Esophagus (tissue), 2 donors: ENCODE results near the gene TNNI3K. TPM values are rescaled to one million over a fixed set of nuclear protein-coding genes. Genes with fewer than 3 reads are reported as not detected.

Source experiments
- H3K27ac ChIP-seq, 2 donors: one replicate each; pipeline ENCODE4 v1.5.1; 2013; ENCODE audit warnings: low read depth in 2 of 2, mild to moderate bottlenecking in 2 of 2, inconsistent platforms in 1 of 2, low read length in 1 of 2, moderate library complexity in 1 of 2
- H3K27me3 ChIP-seq, 2 donors: one replicate each; pipeline ENCODE4 v1.6.1; 2013; ENCODE audit warnings: low read length in 2 of 2, control low read depth in 1 of 2, mild to moderate bottlenecking in 1 of 2; ENCODE audit not compliant: insufficient read depth in 2 of 2, control insufficient read depth in 1 of 2
- H3K36me3 ChIP-seq, 2 donors: one replicate each; pipeline ENCODE4 v1.6.1; 2013; ENCODE audit warnings: low read length in 1 of 2; ENCODE audit not compliant: control insufficient read depth in 2 of 2, insufficient read depth in 2 of 2
- H3K4me1 ChIP-seq, 2 donors: one replicate each; pipeline ENCODE4 v1.6.1; 2013; ENCODE audit warnings: low read length in 1 of 2; ENCODE audit not compliant: control insufficient read depth in 2 of 2, insufficient read depth in 2 of 2
- H3K4me3 ChIP-seq, 2 donors: one replicate each; pipeline ENCODE4 v1.5.1; 2013; ENCODE audit warnings: low read length in 2 of 2, mild to moderate bottlenecking in 2 of 2, low read depth in 1 of 2, moderate library complexity in 1 of 2
- H3K9me3 ChIP-seq, 2 donors: one replicate each; pipeline ENCODE4 v1.6.1; 2013; ENCODE audit warnings: mild to moderate bottlenecking in 2 of 2, low read depth in 1 of 2, low read length in 1 of 2, moderate library complexity in 1 of 2; ENCODE audit not compliant: control insufficient read depth in 2 of 2, insufficient read depth in 1 of 2
- WGBS, 2 donors: extraction: QIAGEN DNeasy Blood & Tissue Kit; methylation state at CpG; one replicate each; pipeline ENCODE4 v1.1.7; 2013; 5-methylcytosine and 5-hydroxymethylcytosine counted together
- polyA plus RNA-seq, 2 donors: library from polyadenylated mRNA; stranded (reverse); fragments of 200-250 nt; gene quantifications; one replicate each; pipeline ENCODE4 v1.2.3, GENCODE V29; 2013
- donor health status: healthy with polysubstance abuse.
- donor health status: Bipolar disorder and iron deficiency.

TNNI3K gene
- polyA plus RNA-seq, 2 donors, result 0.35 to 0.41 TPM

DNA sequence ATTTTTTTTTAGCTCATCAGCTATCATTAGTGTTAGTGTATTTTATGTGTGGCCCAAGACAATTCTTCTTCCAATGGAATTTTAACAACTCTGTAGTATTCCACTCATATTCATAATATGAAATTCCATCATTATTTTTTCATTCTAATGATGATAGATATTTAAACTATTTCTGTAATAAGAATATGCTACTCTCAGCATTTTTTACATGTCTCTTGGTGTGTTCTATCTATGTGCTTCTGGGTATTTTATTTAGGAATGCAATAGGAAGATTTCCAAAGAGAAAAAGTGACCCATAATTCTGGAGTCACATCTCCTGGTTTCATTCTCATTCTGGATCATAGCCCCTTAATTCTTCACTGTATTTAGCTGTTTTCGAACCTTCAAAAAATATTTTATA lies 167.7 kb downstream of the TNNI3K start:
- Histone ChIP-seq H3K27me3 (no peaks in the 10 kb centered on the region), H3K36me3 (no peaks in the 10 kb centered on the region), H3K9me3 (no peaks in the 10 kb centered on the region), H3K4me3 (no peak overlapping the region), H3K27ac (no peak overlapping the region), H3K4me1 (no peaks in the 10 kb centered on the region)
- whole genome bisulfite sequencing, 2 donors, result 82 to 83% methylated on average over 1 of the region's 1 CpG

DNA sequence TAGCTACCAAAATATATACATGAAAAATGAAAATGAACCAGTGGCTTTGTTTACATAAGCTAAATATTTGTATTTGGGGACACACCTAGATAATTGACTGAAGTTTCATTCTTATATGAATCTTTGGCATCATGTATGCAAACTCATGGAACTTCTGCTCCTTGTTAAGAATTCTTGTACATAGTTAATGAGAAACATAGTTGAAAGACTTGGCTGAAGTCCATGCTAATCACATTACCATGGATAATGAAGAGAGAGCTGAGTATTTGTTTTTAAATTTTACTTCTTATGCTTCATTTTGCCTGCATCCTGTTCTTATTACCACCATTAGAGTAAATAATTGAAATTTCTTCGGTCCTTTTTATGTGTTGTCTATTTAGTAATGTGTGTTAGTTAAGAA lies 168.4 kb downstream of the TNNI3K start:
- H3K4me1 ChIP-seq, result no peaks in the 10 kb centered on the region
- H3K27me3 ChIP-seq, result no peaks in the 10 kb centered on the region
- H3K9me3 ChIP-seq, result no peaks in the 10 kb centered on the region
- H3K4me3 ChIP-seq, result no peak overlapping the region
- 84 to 86% methylated on average over 1 of the region's 1 CpG for WGBS, 2 donors
- no peak overlapping the region for H3K27ac ChIP-seq
- no peaks in the 10 kb centered on the region for H3K36me3 ChIP-seq

DNA sequence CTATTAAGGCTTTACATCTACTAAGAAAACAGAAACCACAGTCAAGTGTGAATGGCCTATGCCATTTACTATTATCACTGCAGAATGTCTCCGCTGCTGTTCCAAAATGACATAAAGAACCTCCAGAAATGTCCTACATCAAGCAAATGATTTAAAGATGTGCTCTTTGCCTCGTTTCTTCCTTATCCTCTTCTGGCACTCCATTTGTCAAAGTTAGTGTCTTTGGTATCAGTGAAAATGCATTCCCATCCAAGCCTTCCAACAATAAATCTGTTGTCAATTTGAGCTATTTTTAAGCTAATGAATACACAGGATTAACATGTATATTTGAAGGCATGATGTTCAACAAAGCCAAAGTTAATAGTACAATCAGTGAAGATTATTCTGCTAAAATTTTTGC lies 171.6 kb downstream of the TNNI3K start:
- Histone ChIP-seq H3K4me1 (no peaks in the 10 kb centered on the region), H3K4me3 (no peak overlapping the region), H3K27me3 (no peaks in the 10 kb centered on the region), H3K27ac (no peak overlapping the region), H3K9me3 (no peaks in the 10 kb centered on the region), H3K36me3 (no peaks in the 10 kb centered on the region)
- WGBS, 2 donors, result 29 to 49% methylated on average over 2 of the region's 2 CpGs

DNA sequence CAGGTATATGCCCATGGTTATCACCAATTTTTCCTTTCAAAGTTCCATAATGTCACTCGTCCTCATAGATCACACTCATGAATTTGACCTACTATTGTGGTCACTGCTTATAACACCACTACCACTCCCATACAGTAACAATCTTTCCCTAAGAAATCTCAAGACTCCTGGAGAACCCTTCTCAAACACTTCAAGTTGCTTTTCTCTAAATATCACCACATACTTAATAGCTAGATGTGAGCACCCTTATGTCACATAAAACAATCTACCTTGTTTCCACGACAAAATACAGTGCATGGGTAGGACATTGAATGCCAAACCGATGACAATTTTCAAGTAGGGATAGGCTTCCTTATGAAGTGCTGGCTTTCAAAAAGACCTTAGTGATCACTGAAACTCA lies 172.7 kb downstream of the TNNI3K start:
- Histone ChIP-seq H3K4me1 (no peaks in the 10 kb centered on the region), H3K9me3 (no peaks in the 10 kb centered on the region), H3K27ac (no peak overlapping the region), H3K27me3 (no peaks in the 10 kb centered on the region), H3K36me3 (no peaks in the 10 kb centered on the region), H3K4me3 (no peak overlapping the region)
- WGBS, 2 donors, result 83 to 90% methylated on average over 3 of the region's 3 CpGs

DNA sequence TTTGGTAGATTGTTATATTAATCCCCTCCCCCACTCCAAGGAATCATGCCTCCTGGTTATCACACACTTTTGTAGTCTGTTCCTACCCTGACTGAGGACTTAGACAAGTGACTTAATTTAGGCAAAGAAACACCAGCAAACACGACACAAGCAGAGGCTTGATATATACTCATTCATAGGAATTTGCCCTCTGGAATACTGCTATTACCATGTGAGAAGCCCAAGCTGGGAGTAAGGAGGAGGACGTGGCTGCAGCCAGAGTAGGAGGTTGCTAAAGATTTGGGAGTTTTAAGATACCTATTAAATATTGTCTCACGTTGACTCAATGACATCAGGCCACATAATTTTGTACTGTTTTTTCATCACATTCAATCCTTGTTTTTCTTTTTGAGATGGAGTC lies 177.1 kb downstream of the TNNI3K start:
- no peaks in the 10 kb centered on the region for H3K4me1 ChIP-seq
- H3K27me3 ChIP-seq, result no peaks in the 10 kb centered on the region
- no peak overlapping the region for H3K4me3 ChIP-seq
- no peak overlapping the region for H3K27ac ChIP-seq
- no peaks in the 10 kb centered on the region for H3K36me3 ChIP-seq
- WGBS, 2 donors, result 43 to 54% methylated on average over 3 of the region's 3 CpGs
- no peaks in the 10 kb centered on the region for H3K9me3 ChIP-seq

DNA sequence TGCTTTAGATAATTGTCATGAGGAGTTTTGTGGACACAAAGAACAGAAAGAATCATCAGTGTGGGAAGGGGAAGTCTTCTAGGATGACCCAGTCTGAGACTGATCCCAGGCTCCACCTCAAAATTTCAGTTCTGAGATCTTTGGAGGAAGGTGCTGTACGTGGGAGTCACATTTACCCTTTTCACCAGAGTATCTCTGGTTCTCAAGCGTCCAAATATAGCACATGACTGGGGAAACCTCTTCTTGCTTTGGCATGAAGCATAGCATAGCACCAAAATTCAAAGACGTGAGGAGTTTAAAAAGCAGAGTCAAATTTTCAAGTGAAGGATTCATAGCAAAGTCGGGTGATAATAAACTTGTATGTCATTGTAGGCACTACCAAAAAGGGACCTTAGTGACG lies 180.7 kb downstream of the TNNI3K start:
- Histone ChIP-seq H3K4me1 (no peaks in the 10 kb centered on the region), H3K27me3 (no peaks in the 10 kb centered on the region), H3K27ac (no peak overlapping the region), H3K4me3 (no peak overlapping the region), H3K9me3 (no peaks in the 10 kb centered on the region), H3K36me3 (no peaks in the 10 kb centered on the region)
- 76 to 79% methylated on average over 5 of the region's 5 CpGs for WGBS, 2 donors

DNA sequence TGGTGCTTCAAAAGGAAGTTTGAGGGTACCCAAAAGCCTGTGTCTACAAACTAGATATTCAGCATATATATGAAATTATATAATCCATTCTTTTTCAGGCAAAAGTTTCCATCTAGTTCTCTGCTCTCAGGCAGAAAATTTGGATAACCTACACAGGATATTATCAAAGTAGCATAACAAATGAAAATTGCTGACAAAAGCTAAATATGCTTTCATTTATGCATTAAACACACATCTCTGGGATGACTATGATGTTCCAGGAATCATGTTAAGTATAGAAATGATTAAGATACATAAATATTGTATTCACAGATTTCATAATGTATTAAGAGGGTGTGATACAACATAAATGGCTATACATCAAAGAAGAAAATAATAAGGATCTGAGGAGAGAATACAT lies 184.4 kb downstream of the TNNI3K start:
- H3K27ac ChIP-seq, result no peak overlapping the region
- no peak overlapping the region for H3K4me3 ChIP-seq
- no peaks in the 10 kb centered on the region for H3K36me3 ChIP-seq
- H3K9me3 ChIP-seq, result no peaks in the 10 kb centered on the region
- H3K27me3 ChIP-seq, result no peaks in the 10 kb centered on the region
- H3K4me1 ChIP-seq, result no peaks in the 10 kb centered on the region

DNA sequence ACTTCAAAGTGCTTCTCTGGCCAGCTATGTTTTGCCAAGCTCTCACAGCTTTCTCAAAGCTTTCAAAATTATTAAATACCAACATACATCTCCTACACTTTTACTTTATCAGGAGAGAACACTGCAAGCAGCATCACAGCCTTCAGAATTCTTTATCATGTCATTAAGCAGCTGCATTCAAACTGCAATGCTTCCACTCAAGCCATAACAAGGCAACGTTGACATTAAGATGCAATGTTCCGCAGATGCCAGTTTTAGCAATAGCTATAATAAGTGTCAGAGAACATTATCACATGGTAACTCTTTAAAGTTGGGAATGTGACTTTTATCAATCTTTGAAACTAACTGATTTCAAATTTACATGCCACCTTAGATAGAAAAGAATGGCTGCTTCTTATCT lies 185.3 kb downstream of the TNNI3K start:
- 67 to 73% methylated on average over 2 of the region's 2 CpGs for WGBS, 2 donors
- H3K27me3 ChIP-seq, result no peaks in the 10 kb centered on the region
- H3K4me1 ChIP-seq, result no peaks in the 10 kb centered on the region
- H3K36me3 ChIP-seq, result no peaks in the 10 kb centered on the region
- no peaks in the 10 kb centered on the region for H3K9me3 ChIP-seq
- H3K4me3 ChIP-seq, result no peak overlapping the region
- H3K27ac ChIP-seq, result no peak overlapping the region

DNA sequence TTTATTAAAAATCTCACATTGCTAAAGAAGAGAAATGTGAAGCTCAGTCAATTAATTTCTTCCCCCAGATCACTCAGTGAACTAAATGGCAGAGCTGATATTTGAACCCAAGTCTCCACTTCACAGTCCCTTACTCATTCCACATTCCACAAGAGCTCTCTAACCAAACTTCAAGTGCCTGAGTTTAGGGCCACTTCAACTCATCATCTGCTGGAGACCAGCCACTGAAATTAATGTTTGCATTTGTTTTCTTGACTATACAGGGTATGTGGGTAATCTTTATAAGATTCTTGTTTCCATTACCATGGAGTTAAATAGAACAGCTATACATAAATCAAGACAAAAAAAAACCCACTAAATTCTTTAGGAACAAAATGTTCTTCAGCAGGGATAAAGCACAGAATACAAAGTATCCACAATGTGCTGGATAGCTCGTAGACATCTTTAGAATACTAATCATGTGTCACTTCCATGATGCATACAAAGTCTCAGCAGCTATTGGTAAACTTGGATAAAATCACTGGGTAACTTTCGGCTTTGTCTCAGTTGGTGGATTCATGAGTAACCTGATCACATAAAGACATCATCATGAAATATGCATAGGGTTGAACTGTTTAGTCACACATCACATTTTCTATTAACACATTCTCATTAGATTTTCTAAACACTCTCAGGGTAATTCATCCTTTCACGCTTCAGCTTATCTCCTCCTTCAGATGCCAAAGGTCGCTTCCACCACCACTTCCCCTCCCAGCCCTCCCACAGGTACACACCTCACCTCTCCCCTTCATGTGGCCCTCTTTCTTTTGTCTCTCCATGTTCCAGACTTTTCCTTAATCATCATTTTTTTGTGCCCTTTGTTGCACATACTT lies 187.5 kb downstream of the TNNI3K start:
- WGBS, 2 donors, result 65 to 68% methylated on average over 4 of the region's 4 CpGs
- H3K4me3 ChIP-seq, result no peak overlapping the region
- no peak overlapping the region for H3K27ac ChIP-seq
- no peaks in the 10 kb centered on the region for H3K27me3 ChIP-seq
- H3K4me1 ChIP-seq, result no peaks in the 10 kb centered on the region
- no peaks in the 10 kb centered on the region for H3K36me3 ChIP-seq
- H3K9me3 ChIP-seq, result no peaks in the 10 kb centered on the region

DNA sequence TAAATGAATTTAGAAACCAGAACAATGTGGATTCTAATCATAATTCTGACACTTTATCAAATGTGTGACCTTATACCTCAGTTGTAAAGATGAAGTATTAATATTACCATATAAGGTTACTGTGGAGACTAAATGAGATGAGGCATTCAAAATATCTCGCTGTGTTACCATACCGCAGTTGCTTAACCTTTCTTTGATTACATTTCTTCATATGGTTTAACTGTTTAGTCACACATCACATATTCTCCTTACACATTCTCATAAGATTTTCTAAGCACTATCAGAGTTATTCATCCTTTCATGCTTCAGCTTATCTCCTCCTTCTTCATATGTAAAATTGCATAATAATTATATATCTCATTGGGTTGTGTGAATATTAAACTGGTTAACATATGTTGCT lies 188.3 kb downstream of the TNNI3K start:
- 89 to 91% methylated on average over 2 of the region's 2 CpGs for WGBS, 2 donors
- Histone ChIP-seq H3K36me3 (no peaks in the 10 kb centered on the region), H3K27ac (no peak overlapping the region)

More for the DNA sequence above, 188.3 kb downstream of the TNNI3K start:
- Histone ChIP-seq H3K4me3 (no peak overlapping the region), H3K27me3 (no peaks in the 10 kb centered on the region), H3K9me3 (no peaks in the 10 kb centered on the region), H3K4me1 (no peaks in the 10 kb centered on the region)
